Peyer's patch (tissue), 4 donors: ENCODE measurements around the gene ERC2.

Experiments used
- CTCF ChIP-seq, 6 experiments: fragments of 450-650 bp in 4 of 6; fragments of 200-600 bp in 2 of 6; sonication (generic) in 1 of 6; IDR thresholded peaks; one replicate each; pipeline ENCODE4 v1.5.1; 2017 to 2019; ENCODE audit warnings: antibody characterized with exemption in 6 of 6, mild to moderate bottlenecking in 3 of 6, moderate library complexity in 1 of 6
- POLR2A ChIP-seq, 2 donors: fragments of 450-650 bp; IDR thresholded peaks; one replicate each; pipeline ENCODE4 v1.5.1; 2017; ENCODE audit warnings: antibody characterized with exemption in 2 of 2, mild to moderate bottlenecking in 2 of 2, moderate library complexity in 2 of 2

GRCh38 chr3:56459104-56459496, 9.2 kb downstream of the ERC2 start:
- no peak for TF ChIP-seq CTCF (IDR thresholded peaks at IDR 0.05)
- no peak for TF ChIP-seq POLR2A (IDR thresholded peaks at IDR 0.05)
